Spleen (tissue), 11 donors: ENCODE measurements around the gene TKTL1. TPM values are rescaled to one million over a fixed set of nuclear protein-coding genes. Genes with fewer than 3 reads are reported as not detected.

Experiments
- DNase-seq: peaks from one replicate; pipeline ENCODE4 v3.0.0-alpha.2; 2020
- H3K27ac ChIP-seq, 8 donors: fragments of 200-600 bp; sonication (generic) in 7 of 8; 1 replicate in 4 of 8; 2 replicates in 4 of 8; pipeline versions ENCODE4 v1.5.0 to v1.8.0; 2016 to 2021; ENCODE audit warnings: inconsistent platforms in 4 of 8, mild to moderate bottlenecking in 4 of 8, moderate library complexity in 1 of 8
- H3K27me3 ChIP-seq, 7 donors: fragments of 200-600 bp; sonication (generic) in 6 of 7; replicated peaks in 1 of 7; 1 replicate in 4 of 7; 2 replicates in 3 of 7; pipeline versions ENCODE4 v1.5.0 to v1.8.0; 2016 to 2021; ENCODE audit warnings: inconsistent platforms in 3 of 7, mild to moderate bottlenecking in 1 of 7
- H3K36me3 ChIP-seq, 6 donors: fragments of 200-600 bp; sonication (generic) in 5 of 6; 1 replicate in 4 of 6; 2 replicates in 2 of 6; pipeline versions ENCODE4 v1.5.0 to v1.8.0; 2016 to 2021; ENCODE audit warnings: inconsistent platforms in 2 of 6
- H3K4me1 ChIP-seq, 6 donors: fragments of 200-600 bp; sonication (generic) in 5 of 6; 1 replicate in 3 of 6; 2 replicates in 3 of 6; pipeline versions ENCODE4 v1.5.0 to v1.8.0; 2016 to 2021; ENCODE audit warnings: inconsistent platforms in 3 of 6
- H3K4me3 ChIP-seq, 8 donors: fragments of 200-600 bp; sonication (generic) in 7 of 8; 1 replicate in 4 of 8; 2 replicates in 4 of 8; pipeline versions ENCODE4 v1.5.0 to v1.8.0; 2016 to 2021; ENCODE audit warnings: inconsistent platforms in 4 of 8, mild to moderate bottlenecking in 4 of 8, moderate library complexity in 2 of 8
- H3K9me3 ChIP-seq, 8 donors: fragments of 200-600 bp; sonication (generic) in 7 of 8; 1 replicate in 4 of 8; 2 replicates in 4 of 8; pipeline versions ENCODE4 v1.5.0 to v1.8.0; 2016 to 2021; ENCODE audit warnings: inconsistent platforms in 4 of 8
- POLR2A ChIP-seq, 3 donors: fragments of 450-650 bp; IDR thresholded peaks; one replicate each; pipeline ENCODE4 v1.5.1; 2017; ENCODE audit warnings: antibody characterized with exemption in 3 of 3, mild to moderate bottlenecking in 1 of 3
- POLR2AphosphoS5 ChIP-seq, 3 donors: sonication (generic); formaldehyde crosslinking; IDR thresholded peaks; one replicate each; pipeline ENCODE4 v1.5.1; 2017; ENCODE audit warnings: antibody characterized with exemption in 3 of 3
- WGBS, 5 donors: extraction: QIAGEN DNeasy Blood & Tissue Kit in 3 of 5; methylation state at CpG; one replicate each; pipeline versions ENCODE4 v1.1.5 to v1.1.7; 2013 to 2018; 5-methylcytosine and 5-hydroxymethylcytosine counted together
- intact Hi-C: fragments of 100-400 bp; cut with DNase I; formaldehyde crosslinking; loops from one replicate; pipeline ENCODE4 v1.15.0; 2023; ENCODE audit warnings: low total_unique reads
- polyA plus RNA-seq, 3 donors: library from polyadenylated mRNA; stranded (reverse); fragments of 200-250 nt; gene quantifications; one replicate each; pipeline ENCODE4 v1.2.1, GENCODE V29; 2013
- total RNA-seq, 7 donors: library from RNA; depleted of rRNA in 3 of 7; stranded (reverse); fragments of >200 nt in 3 of 7; fragmentation: NEBNext Ultra II Directional in 4 of 7; extraction: Animal tissue kit (Norgen Biotek cat#: 25700) in 4 of 7; gene quantifications; one replicate each; pipeline versions ENCODE4 v1.1.0 to v1.2.1, GENCODE V29; 2016 to 2021
- TF ChIP-seq, protein P1 (sequence below), 11 experiments: fragments of 200-600 bp in 7 of 11; fragments of 450-650 bp in 4 of 11; sonication (generic) in 4 of 11; IDR thresholded peaks in 8 of 11; conservative IDR thresholded peaks in 3 of 11; 1 replicate in 7 of 11; 2 replicates in 4 of 11; pipeline versions ENCODE4 v1.4.0 to v1.8.0; 2016 to 2021; ENCODE audit warnings: antibody characterized with exemption in 11 of 11, inconsistent platforms in 4 of 11, mild to moderate bottlenecking in 1 of 11
- donor health status: healthy with polysubstance abuse.
- donor health status: DM: no; HTN: no; CAD: no; lungs with moderate emphysema.
- donor health status: DM: no; HTN: no; CAD: no.
- donor health status: Bipolar disorder and iron deficiency.
- donor health status: healthy.
- donor health status: DM: no; HTN: no; CAD: no.
- donor health status: DM: yes; HTN: yes; CAD: no.

The TKTL1 gene
- total and polyA plus RNA-seq, 10 donors = 0.13 to 3.7 (median 0.77) TPM; not detected in 1

DNA sequence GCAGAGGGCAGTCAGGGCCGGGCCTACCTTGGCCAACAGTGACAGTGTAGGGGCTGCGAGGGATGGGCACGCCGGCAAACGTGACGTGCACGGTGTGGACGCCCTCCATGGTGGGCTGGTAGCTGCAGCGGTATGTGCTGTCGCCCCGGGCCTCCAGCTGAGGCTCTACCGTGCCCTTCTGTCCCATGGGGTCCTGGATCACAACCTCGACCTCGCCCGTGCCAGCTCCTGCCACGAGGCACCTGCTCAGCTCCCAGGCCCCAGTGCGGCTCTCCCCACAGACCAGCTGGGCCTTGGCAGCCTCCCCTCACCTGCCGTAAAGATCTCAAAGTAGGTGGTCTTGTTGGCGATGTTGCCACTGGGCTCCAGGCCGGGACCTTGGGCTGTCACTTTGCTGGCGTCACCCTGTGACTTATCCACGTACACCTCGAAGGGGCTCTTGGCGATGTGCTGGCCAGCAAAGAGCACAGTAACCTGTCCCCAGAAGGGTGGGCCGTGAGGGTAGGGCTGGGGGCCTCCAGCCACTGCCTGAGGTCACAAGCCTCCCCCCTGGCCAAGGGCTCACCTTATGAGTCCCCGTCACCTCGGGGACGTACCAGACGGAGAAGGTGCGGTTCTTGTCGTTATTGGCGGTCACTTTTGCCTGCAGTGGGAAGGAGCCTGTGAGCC, 70.5 kb downstream of the TKTL1 start:
- Histone ChIP-seq H3K27ac (peak overlapping the region in 5 of 8 donors; percentile 27 to 94 (median 88)), H3K4me1 (peaks cover 7 to 47% (median 28%) of the 10 kb centered on the region in 6 donors), H3K9me3 (no peaks in the 10 kb centered on the region), H3K27me3 (no peaks in the 10 kb centered on the region), H3K4me3 (no peak overlapping the region), H3K36me3 (peaks cover 0 to 71% (median 61%) of the 10 kb centered on the region in 6 donors)
- 85 to 95% (median 89%) methylated on average over 12 to 32 of the region's 32 CpGs for WGBS, 5 donors
- intact Hi-C loops = no loop called here
- no peak for DNase-seq
- TF ChIP-seq POLR2AphosphoS5 (IDR thresholded peaks at IDR 0.05) = peak; percentile 4 to 55 (median 18)
- TF ChIP-seq, protein P1, sequence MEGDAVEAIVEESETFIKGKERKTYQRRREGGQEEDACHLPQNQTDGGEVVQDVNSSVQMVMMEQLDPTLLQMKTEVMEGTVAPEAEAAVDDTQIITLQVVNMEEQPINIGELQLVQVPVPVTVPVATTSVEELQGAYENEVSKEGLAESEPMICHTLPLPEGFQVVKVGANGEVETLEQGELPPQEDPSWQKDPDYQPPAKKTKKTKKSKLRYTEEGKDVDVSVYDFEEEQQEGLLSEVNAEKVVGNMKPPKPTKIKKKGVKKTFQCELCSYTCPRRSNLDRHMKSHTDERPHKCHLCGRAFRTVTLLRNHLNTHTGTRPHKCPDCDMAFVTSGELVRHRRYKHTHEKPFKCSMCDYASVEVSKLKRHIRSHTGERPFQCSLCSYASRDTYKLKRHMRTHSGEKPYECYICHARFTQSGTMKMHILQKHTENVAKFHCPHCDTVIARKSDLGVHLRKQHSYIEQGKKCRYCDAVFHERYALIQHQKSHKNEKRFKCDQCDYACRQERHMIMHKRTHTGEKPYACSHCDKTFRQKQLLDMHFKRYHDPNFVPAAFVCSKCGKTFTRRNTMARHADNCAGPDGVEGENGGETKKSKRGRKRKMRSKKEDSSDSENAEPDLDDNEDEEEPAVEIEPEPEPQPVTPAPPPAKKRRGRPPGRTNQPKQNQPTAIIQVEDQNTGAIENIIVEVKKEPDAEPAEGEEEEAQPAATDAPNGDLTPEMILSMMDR (IDR thresholded peaks at IDR 0.05 in 8 of 11, conservative IDR thresholded peaks at IDR 0.05 in 3 of 11) = no peak
- TF ChIP-seq POLR2A (IDR thresholded peaks at IDR 0.05) = no peak

DNA sequence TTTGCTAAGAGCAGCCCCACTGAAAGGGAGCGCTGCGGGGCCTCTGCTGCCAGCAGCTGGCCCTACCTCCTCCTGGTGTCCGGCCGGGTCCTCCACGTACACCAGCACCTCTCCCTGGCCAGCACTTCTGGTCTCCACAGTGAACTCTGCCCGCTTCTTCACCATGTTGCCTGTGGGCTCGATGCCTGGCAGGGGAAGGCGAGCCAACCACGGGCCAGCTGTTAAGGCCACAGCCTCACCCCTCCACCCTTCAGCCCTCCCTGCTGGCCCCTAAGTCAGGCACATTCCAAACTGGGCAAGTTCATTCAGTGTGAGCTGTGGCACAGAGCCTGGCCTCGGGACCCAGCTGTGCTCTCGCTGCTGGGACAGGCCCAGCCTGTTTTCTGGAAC, 71.1 kb downstream of the TKTL1 start:
- Histone ChIP-seq H3K4me3 (no peak overlapping the region), H3K27ac (peak overlapping the region in 5 of 8 donors; percentile 27 to 94 (median 88)), H3K27me3 (no peaks in the 10 kb centered on the region), H3K36me3 (peaks cover 0 to 65% (median 56%) of the 10 kb centered on the region in 6 donors), H3K4me1 (peaks cover 7 to 50% (median 28%) of the 10 kb centered on the region in 6 donors), H3K9me3 (no peaks in the 10 kb centered on the region)
- intact Hi-C loops = no loop called here
- WGBS, 5 donors = 58 to 87% (median 85%) methylated on average over 6 to 11 of the region's 11 CpGs
- DNase-seq = no peak
- TF ChIP-seq POLR2A (IDR thresholded peaks at IDR 0.05) (no peak), POLR2AphosphoS5 (IDR thresholded peaks at IDR 0.05) (peak in 2 of 3 donors; percentile 5 to 18)

DNA sequence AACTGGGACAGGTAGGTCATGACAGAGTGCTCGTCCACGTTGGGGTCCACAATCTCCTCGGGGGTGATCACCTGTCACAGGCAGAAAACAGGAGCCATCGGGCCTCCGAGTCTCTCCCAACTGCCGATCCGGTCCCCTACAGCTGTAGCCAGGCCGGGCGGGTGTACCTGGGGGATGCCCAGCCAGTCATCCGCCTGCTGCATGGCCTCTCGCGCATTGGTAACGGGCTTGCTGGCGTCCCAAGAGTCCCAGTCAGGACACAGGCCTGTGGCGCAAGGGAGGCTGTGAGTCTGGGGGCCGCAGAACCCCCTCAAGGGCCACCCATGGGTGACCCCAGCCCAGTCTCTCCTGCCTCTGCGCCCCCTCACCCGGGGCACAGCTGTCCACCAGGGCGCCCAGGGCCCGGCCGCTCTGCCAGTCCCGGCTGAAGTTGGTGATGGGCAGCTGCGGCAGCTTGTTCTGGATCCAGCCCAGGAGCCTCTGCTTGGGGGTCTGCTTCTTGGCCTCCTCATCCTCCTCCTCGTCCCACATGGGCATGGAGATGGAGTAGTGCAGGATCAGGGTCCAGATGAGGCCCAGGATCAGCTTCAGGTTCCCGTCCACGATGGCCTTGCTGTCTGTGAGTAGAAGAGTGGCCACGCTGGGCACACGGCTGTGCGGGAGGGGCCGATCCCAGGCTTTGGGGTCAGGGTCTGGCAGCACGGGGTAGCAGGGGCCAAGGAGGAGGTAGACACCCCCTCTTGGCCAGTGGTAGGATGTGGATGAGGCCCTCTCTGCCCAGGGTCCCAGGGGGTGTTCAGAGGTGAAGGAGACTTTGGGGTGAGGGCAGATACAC, 72.1 kb downstream of the TKTL1 start:
- Histone ChIP-seq H3K36me3 (peaks cover 0 to 55% (median 46%) of the 10 kb centered on the region in 6 donors), H3K9me3 (no peaks in the 10 kb centered on the region)

More for the DNA sequence above, 72.1 kb downstream of the TKTL1 start:
- DNase-seq = no peak
- Histone ChIP-seq H3K4me3 (peak overlapping the region in 7 of 8 donors; percentile 65 to 91 (median 80)), H3K27ac (peak overlapping the region in 7 of 8 donors; percentile 57 to 94 (median 87)), H3K4me1 (peaks cover 7 to 61% (median 37%) of the 10 kb centered on the region in 6 donors), H3K27me3 (no peaks in the 10 kb centered on the region)
- TF ChIP-seq, protein P1 (IDR thresholded peaks at IDR 0.05 in 8 of 11, conservative IDR thresholded peaks at IDR 0.05 in 3 of 11) = no peak
- TF ChIP-seq POLR2AphosphoS5 (IDR thresholded peaks at IDR 0.05) = peak in 1 of 3 donors; percentile 38
- no peak for TF ChIP-seq POLR2A (IDR thresholded peaks at IDR 0.05)
- WGBS, 5 donors = 52 to 90% (median 82%) methylated on average over 6 to 31 of the region's 31 CpGs
- intact Hi-C loops = no loop called here
